Brain microvascular endothelial cell (primary cell): ENCODE data around the gene SDHA.
"Not testable (repeated sequence)": the region's sequence is repeated elsewhere in the genome, so short reads cannot be mapped to it uniquely, and the experiment has no call there.

ENCODE experiments used
- DNase-seq: peaks from one replicate; pipeline ENCODE4 v3.0.0-alpha.2; 2020
- H3K27ac ChIP-seq: fragments of 250-450 bp; sonication (Bioruptor Pico); 2 replicates; pipeline ENCODE4 v1.5.1; 2020; ENCODE audit warnings: mild to moderate bottlenecking, moderate library complexity
- H3K27me3 ChIP-seq: fragments of 250-450 bp; sonication (Bioruptor Pico); replicated peaks from 2 replicates; pipeline ENCODE4 v1.5.1; 2020; ENCODE audit warnings: mild to moderate bottlenecking
- H3K36me3 ChIP-seq: fragments of 250-450 bp; sonication (Bioruptor Pico); replicated peaks from 2 replicates; pipeline ENCODE4 v1.5.1; 2020; ENCODE audit warnings: mild to moderate bottlenecking
- H3K4me3 ChIP-seq: 2 replicates; pipeline ENCODE4 v1.5.1; 2011; ENCODE audit warnings: low read depth, mild to moderate bottlenecking, control low read depth, low read length, moderate library complexity
- in situ Hi-C: cut with HindIII; loops from 2 replicates; pipeline ENCODE4 v1.10.0; 2017; ENCODE audit warnings: low sequenced_read_pairs, low pct_ligation_motif_present
- TF ChIP-seq, protein P1 (sequence below): IDR thresholded peaks from 2 replicates; pipeline ENCODE4 v1.5.1; 2011; ENCODE audit warnings: low read depth, mild to moderate bottlenecking, moderate library complexity, low read length, control low read depth, inconsistent platforms; ENCODE audit errors: missing control alignments

Gene SDHA

GRCh38 chr5:298737-299125 is 80.6 kb downstream of the SDHA start:
- DNase-seq = no peak
- in situ Hi-C loops = no loop called here
- no peak overlapping the region for H3K4me3 ChIP-seq
- H3K27me3 ChIP-seq = no peaks in the 10 kb centered on the region
- no peaks in the 10 kb centered on the region for H3K36me3 ChIP-seq
- H3K27ac ChIP-seq = no peak overlapping the region
- TF ChIP-seq, protein P1, sequence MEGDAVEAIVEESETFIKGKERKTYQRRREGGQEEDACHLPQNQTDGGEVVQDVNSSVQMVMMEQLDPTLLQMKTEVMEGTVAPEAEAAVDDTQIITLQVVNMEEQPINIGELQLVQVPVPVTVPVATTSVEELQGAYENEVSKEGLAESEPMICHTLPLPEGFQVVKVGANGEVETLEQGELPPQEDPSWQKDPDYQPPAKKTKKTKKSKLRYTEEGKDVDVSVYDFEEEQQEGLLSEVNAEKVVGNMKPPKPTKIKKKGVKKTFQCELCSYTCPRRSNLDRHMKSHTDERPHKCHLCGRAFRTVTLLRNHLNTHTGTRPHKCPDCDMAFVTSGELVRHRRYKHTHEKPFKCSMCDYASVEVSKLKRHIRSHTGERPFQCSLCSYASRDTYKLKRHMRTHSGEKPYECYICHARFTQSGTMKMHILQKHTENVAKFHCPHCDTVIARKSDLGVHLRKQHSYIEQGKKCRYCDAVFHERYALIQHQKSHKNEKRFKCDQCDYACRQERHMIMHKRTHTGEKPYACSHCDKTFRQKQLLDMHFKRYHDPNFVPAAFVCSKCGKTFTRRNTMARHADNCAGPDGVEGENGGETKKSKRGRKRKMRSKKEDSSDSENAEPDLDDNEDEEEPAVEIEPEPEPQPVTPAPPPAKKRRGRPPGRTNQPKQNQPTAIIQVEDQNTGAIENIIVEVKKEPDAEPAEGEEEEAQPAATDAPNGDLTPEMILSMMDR = no peak

- H3K27me3 ChIP-seq, H3K4me3 ChIP-seq, H3K27ac ChIP-seq, H3K36me3 ChIP-seq, in situ Hi-C loops, DNase-seq: not testable (repeated sequence)
Observed at GRCh38 chr5:299921-300320, 81.8 kb downstream of the SDHA start.

GRCh38 chr5:300691-301435 is 82.7 kb downstream of the SDHA start:
- H3K27ac ChIP-seq, H3K4me3 ChIP-seq, H3K27me3 ChIP-seq, in situ Hi-C loops, H3K36me3 ChIP-seq, DNase-seq: not testable (repeated sequence)

DNA sequence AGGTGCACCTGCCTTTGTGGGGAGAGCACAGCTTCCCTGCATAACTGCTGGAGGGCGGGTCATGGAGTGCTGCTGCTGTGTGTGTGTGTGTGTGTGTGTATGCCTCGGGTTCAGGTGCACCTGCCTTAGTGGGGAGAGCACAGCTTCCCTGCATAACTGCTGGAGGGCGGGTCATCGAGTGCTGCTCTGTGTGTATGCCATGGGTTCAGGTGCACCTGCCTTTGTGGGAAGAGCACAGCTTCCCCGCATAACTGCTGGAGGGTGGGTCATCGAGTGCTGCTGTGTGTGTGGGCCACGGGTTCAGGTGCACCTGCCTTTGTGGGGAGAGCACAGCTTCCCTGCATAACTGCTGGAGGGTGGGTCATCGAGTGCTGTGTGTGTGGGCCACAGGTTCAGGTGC is 84.3 kb downstream of the SDHA start:
- H3K36me3 ChIP-seq = peaks cover 13% of the 10 kb centered on the region
- in situ Hi-C loops, H3K27ac ChIP-seq, H3K4me3 ChIP-seq, DNase-seq, H3K27me3 ChIP-seq: not testable (repeated sequence)

- no peak overlapping the region for H3K27ac ChIP-seq
- no peak overlapping the region for H3K4me3 ChIP-seq
- TF ChIP-seq, protein P1 = no peak
- in situ Hi-C loops = no loop called here
- DNase-seq = no peak
- H3K27me3 ChIP-seq = no peaks in the 10 kb centered on the region
- H3K36me3 ChIP-seq = peaks cover 18% of the 10 kb centered on the region
Observed at GRCh38 chr5:302966-303365, 84.8 kb downstream of the SDHA start.

- in situ Hi-C loops, DNase-seq, H3K4me3 ChIP-seq, H3K27ac ChIP-seq, H3K27me3 ChIP-seq: not testable (repeated sequence)
- H3K36me3 ChIP-seq = peaks cover 18% of the 10 kb centered on the region
Observed at GRCh38 chr5:303741-304140, 85.6 kb downstream of the SDHA start.

- no peak for DNase-seq
- Histone ChIP-seq H3K4me3 (no peak overlapping the region), H3K27me3 (no peaks in the 10 kb centered on the region), H3K27ac (no peak overlapping the region), H3K36me3 (peaks cover 21% of the 10 kb centered on the region)
- TF ChIP-seq, protein P1 = no peak
- in situ Hi-C loops = no loop called here
Observed at GRCh38 chr5:305050-305449, 86.9 kb downstream of the SDHA start.

DNA sequence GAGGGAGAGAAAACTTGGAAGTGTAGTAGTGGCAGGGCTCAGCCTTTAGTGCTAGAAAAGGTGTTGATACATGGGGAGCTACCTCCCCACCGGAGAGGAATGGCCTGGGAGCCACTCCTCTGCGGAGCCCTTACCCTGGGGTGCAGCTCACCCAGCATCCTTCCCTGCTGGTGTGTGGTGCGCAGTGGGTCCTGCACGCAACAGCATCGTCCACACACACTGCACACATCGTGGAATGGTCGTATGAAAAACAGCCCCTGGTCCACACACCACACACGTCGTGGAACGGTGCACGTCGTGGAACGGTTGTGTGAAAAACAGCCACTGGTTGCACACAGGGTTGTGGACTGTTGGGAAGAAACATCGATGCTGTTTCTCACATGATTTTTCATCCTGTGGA is 87.3 kb downstream of the SDHA start:
- Histone ChIP-seq H3K27ac (no peak overlapping the region), H3K36me3 (peaks cover 21% of the 10 kb centered on the region), H3K4me3 (no peak overlapping the region), H3K27me3 (no peaks in the 10 kb centered on the region)
- in situ Hi-C loops = no loop called here
- TF ChIP-seq, protein P1 = no peak
- DNase-seq = no peak
